Measurements from ENCODE around the gene CAB39.
"Not testable (repeated sequence)": the region's sequence is repeated elsewhere in the genome, so short reads cannot be mapped to it uniquely, and the experiment has no call there.

GRCh38 chr2:230724957-230725356 lies 12.3 kb downstream of the CAB39 start:
- not testable (repeated sequence) for TF ChIP-seq EP300 (IDR thresholded peaks at IDR 0.05; ENCODE audit: low read depth); POLR2A (IDR thresholded peaks at IDR 0.05)
